ENCODE results near the gene PALD1. TPM values are rescaled to one million over a fixed set of nuclear protein-coding genes. Genes with fewer than 3 reads are reported as not detected.

PALD1 gene
- total RNA-seq, 2 donors from 2014 or later: 17.3 to 19.7 TPM

GRCh38 chr10:70510904-70511303 lies 32.3 kb downstream of the PALD1 start:
- H3K4me1 ChIP-seq (ENCODE audit: control insufficient read depth, insufficient read depth, low read length): peaks cover 15% of the 10 kb centered on the region
- Mint-ChIP-seq H3K4me3 (no peak overlapping the region), H3K36me3 (ENCODE audit: low read depth) (no peaks in the 10 kb centered on the region), H3K9me3 (no peaks in the 10 kb centered on the region), H3K4me1 (peaks cover 32% of the 10 kb centered on the region), H3K27me3 (ENCODE audit: insufficient read depth) (no peaks in the 10 kb centered on the region), H3K27ac (no peak overlapping the region)
- H3K9ac ChIP-seq (ENCODE audit: extremely low read depth, low read length, poor library complexity, severe bottlenecking): no peak overlapping the region
- H3K36me3 ChIP-seq (ENCODE audit: control insufficient read depth, insufficient read depth, low read length): no peaks in the 10 kb centered on the region
- no peak for DNase-seq
- no peaks in the 10 kb centered on the region for H3K9me3 ChIP-seq (ENCODE audit: control insufficient read depth, low read length)
- H3K27ac ChIP-seq (ENCODE audit: low read depth, low read length): no peak overlapping the region
- no peak for TF ChIP-seq CTCF (conservative IDR thresholded peaks at IDR 0.05)
- no peaks in the 10 kb centered on the region for H3K27me3 ChIP-seq (ENCODE audit: control insufficient read depth, insufficient read depth, low read length, poor library complexity, severe bottlenecking)
- 80 to 90% methylated on average over 1 to 6 of the region's 6 CpGs for WGBS, 2 experiments (ENCODE audit: insufficient coverage in 1 of 2, insufficient read length in 1 of 2)
- H3K4me3 ChIP-seq (ENCODE audit: low read length): no peak overlapping the region

- no peak for TF ChIP-seq CTCF (conservative IDR thresholded peaks at IDR 0.05)
- H3K9me3 ChIP-seq (ENCODE audit: control insufficient read depth, low read length): no peaks in the 10 kb centered on the region
- Mint-ChIP-seq H3K9me3 (no peaks in the 10 kb centered on the region), H3K27ac (peak overlapping the region; percentile 87), H3K27me3 (ENCODE audit: insufficient read depth) (no peaks in the 10 kb centered on the region), H3K4me3 (no peak overlapping the region), H3K4me1 (peaks cover 28% of the 10 kb centered on the region), H3K36me3 (ENCODE audit: low read depth) (no peaks in the 10 kb centered on the region)
- DNase-seq: no peak
- H3K27me3 ChIP-seq (ENCODE audit: control insufficient read depth, insufficient read depth, low read length, poor library complexity, severe bottlenecking): no peaks in the 10 kb centered on the region
- H3K4me3 ChIP-seq (ENCODE audit: low read length): no peak overlapping the region
- WGBS, 2 experiments (ENCODE audit: insufficient coverage in 1 of 2, insufficient read length in 1 of 2): 87 to 92% methylated on average over 4 to 5 of the region's 5 CpGs
- H3K27ac ChIP-seq (ENCODE audit: low read depth, low read length): peak overlapping the region; percentile 12
- peaks cover 15% of the 10 kb centered on the region for H3K4me1 ChIP-seq (ENCODE audit: control insufficient read depth, insufficient read depth, low read length)
- H3K36me3 ChIP-seq (ENCODE audit: control insufficient read depth, insufficient read depth, low read length): no peaks in the 10 kb centered on the region
- H3K9ac ChIP-seq (ENCODE audit: extremely low read depth, low read length, poor library complexity, severe bottlenecking): no peak overlapping the region
These were observed 33.6 kb downstream of the PALD1 start for GRCh38 chr10:70512149-70512639.

- Histone ChIP-seq H3K9ac (ENCODE audit: extremely low read depth, low read length, poor library complexity, severe bottlenecking) (no peak overlapping the region), H3K4me3 (ENCODE audit: low read length) (no peak overlapping the region), H3K36me3 (ENCODE audit: control insufficient read depth, insufficient read depth, low read length) (no peaks in the 10 kb centered on the region), H3K27ac (ENCODE audit: low read depth, low read length) (no peak overlapping the region), H3K27me3 (ENCODE audit: control insufficient read depth, insufficient read depth, low read length, poor library complexity, severe bottlenecking) (no peaks in the 10 kb centered on the region), H3K4me1 (ENCODE audit: control insufficient read depth, insufficient read depth, low read length) (peaks cover 15% of the 10 kb centered on the region), H3K9me3 (ENCODE audit: control insufficient read depth, low read length) (no peaks in the 10 kb centered on the region)
- H3K27me3 Mint-ChIP-seq (ENCODE audit: insufficient read depth): no peaks in the 10 kb centered on the region
- no peaks in the 10 kb centered on the region for H3K36me3 Mint-ChIP-seq (ENCODE audit: low read depth)
- H3K4me3 Mint-ChIP-seq: no peak overlapping the region
- H3K4me1 Mint-ChIP-seq: peaks cover 24% of the 10 kb centered on the region
- WGBS, 2 experiments (ENCODE audit: insufficient coverage in 1 of 2, insufficient read length in 1 of 2): 45 to 64% methylated on average over 6 to 14 of the region's 14 CpGs
- DNase-seq: peak; percentile 73
- no peak for TF ChIP-seq CTCF (conservative IDR thresholded peaks at IDR 0.05)
- H3K9me3 Mint-ChIP-seq: no peaks in the 10 kb centered on the region
- H3K27ac Mint-ChIP-seq: no peak overlapping the region
These were observed 35.3 kb downstream of the PALD1 start for GRCh38 chr10:70513848-70514309.
